HepG2 (cell line): ENCODE measurements around the gene PSMA7. TPM values are rescaled to one million over a fixed set of nuclear protein-coding genes. Genes with fewer than 3 reads are reported as not detected.

Experiments
- ETV5 ChIP-seq: IDR thresholded peaks from 2 replicates; pipeline ENCODE4 v1.6.1; 2018; ENCODE audit warnings: missing biosample characterization, missing genetic modification reagents, inconsistent platforms, borderline replicate concordance
- GABPA ChIP-seq, 2 experiments: IDR thresholded peaks; 2 replicates each; pipeline ENCODE4 v1.6.1; 2011 to 2016; ENCODE audit warnings: low read depth in 2 of 2, low read length in 1 of 2, missing biosample characterization in 1 of 2, missing genetic modification characterization in 1 of 2
- JUND ChIP-seq: sonication (generic); formaldehyde crosslinking; IDR thresholded peaks from 2 replicates; pipeline ENCODE4 v1.8.0; 2022; ENCODE audit warnings: mild to moderate bottlenecking, missing genetic modification reagents
- MXI1 ChIP-seq: IDR thresholded peaks from 3 replicates; pipeline ENCODE4 v1.6.1; 2012; ENCODE audit warnings: low read depth, low read length, inconsistent platforms, borderline replicate concordance
- NFKB2 ChIP-seq: sonication (generic); formaldehyde crosslinking; IDR thresholded peaks from 2 replicates; pipeline ENCODE4 v1.4.0; 2020; ENCODE audit warnings: missing genetic modification reagents, borderline replicate concordance
- NKX3-1 ChIP-seq: sonication (generic); formaldehyde crosslinking; IDR thresholded peaks from 2 replicates; pipeline ENCODE4 v1.5.0; 2020; ENCODE audit warnings: missing genetic modification reagents
- SAFB2 ChIP-seq: sonication (generic); formaldehyde crosslinking; IDR thresholded peaks from 2 replicates; pipeline ENCODE4 v1.5.1; 2020; ENCODE audit warnings: missing genetic modification reagents, low read depth, mild to moderate bottlenecking, borderline replicate concordance
- SCMH1 ChIP-seq: sonication (generic); formaldehyde crosslinking; IDR thresholded peaks from 2 replicates; pipeline ENCODE4 v1.9.0; 2021; ENCODE audit warnings: missing genetic modification reagents, mild to moderate bottlenecking, borderline replicate concordance
- TOPORS ChIP-seq: sonication (generic); formaldehyde crosslinking; IDR thresholded peaks from 2 replicates; pipeline ENCODE4 v1.8.0; 2023; ENCODE audit warnings: mild to moderate bottlenecking, missing genetic modification reagents
- ZNF18 ChIP-seq: sonication (generic); formaldehyde crosslinking; IDR thresholded peaks from 2 replicates; pipeline ENCODE4 v1.8.0; 2022; ENCODE audit warnings: mild to moderate bottlenecking, missing genetic modification reagents; ENCODE audit not compliant: insufficient replicate concordance
- ZNF224 ChIP-seq: sonication (generic); formaldehyde crosslinking; IDR thresholded peaks from 2 replicates; pipeline ENCODE4 v1.5.0; 2020; ENCODE audit warnings: mild to moderate bottlenecking, missing genetic modification reagents
- ZNF468 ChIP-seq: sonication (generic); formaldehyde crosslinking; IDR thresholded peaks from 2 replicates; pipeline ENCODE4 v1.8.0; 2022; ENCODE audit warnings: mild to moderate bottlenecking, moderate library complexity, missing genetic modification reagents
- ZNF562 ChIP-seq: sonication (generic); formaldehyde crosslinking; IDR thresholded peaks from 2 replicates; pipeline ENCODE4 v1.8.0; 2022; ENCODE audit warnings: missing genetic modification reagents, borderline replicate concordance
- ZSCAN12 ChIP-seq: sonication (generic); formaldehyde crosslinking; IDR thresholded peaks from 2 replicates; pipeline ENCODE4 v1.9.0; 2021; ENCODE audit warnings: mild to moderate bottlenecking, missing genetic modification reagents
- polyA plus RNA-seq, 8 experiments: library from polyadenylated mRNA; depleted of rRNA in 3 of 8; stranded (reverse) in 7 of 8; unstranded in 1 of 8; fragments of >200 nt; fragmentation: Illumina TruSeq in 4 of 8; extraction: Trizol in 4 of 8; gene quantifications; 2 replicates each; pipeline versions ENCODE4 v1.2.1 to v1.2.3, GENCODE V29; 2011 to 2016; ENCODE audit warnings: low read depth in 4 of 8, missing spikeins in 1 of 8, mixed read lengths in 1 of 8; ENCODE audit not compliant: insufficient read depth in 1 of 8
- total RNA-seq, 5 experiments: library from RNA; depleted of rRNA; stranded (reverse); fragments of >200 nt; fragmentation: Illumina TruSeq; extraction: Trizol; gene quantifications; 2 replicates each; pipeline ENCODE4 v1.2.3, GENCODE V29; 2016; ENCODE audit warnings: low read depth in 1 of 5
- TF ChIP-seq, protein P1 (sequence below): sonication (generic); formaldehyde crosslinking; IDR thresholded peaks from 2 replicates; pipeline ENCODE4 v1.8.0; 2022; ENCODE audit warnings: mild to moderate bottlenecking, missing genetic modification reagents, moderate library complexity
- TF ChIP-seq, protein P2 (sequence below): sonication (generic); formaldehyde crosslinking; IDR thresholded peaks from 2 replicates; pipeline ENCODE4 v1.5.0; 2020; ENCODE audit warnings: missing genetic modification reagents
- TF ChIP-seq, protein P3 (sequence below): sonication (generic); formaldehyde crosslinking; IDR thresholded peaks from 2 replicates; pipeline ENCODE4 v1.4.0; 2020; ENCODE audit warnings: missing genetic modification reagents
- TF ChIP-seq, protein P4 (sequence below): sonication (generic); formaldehyde crosslinking; IDR thresholded peaks from 2 replicates; pipeline ENCODE4 v1.4.0; 2020; ENCODE audit warnings: mild to moderate bottlenecking, missing genetic modification reagents

PSMA7 gene
- total and polyA plus RNA-seq, 2 of the 13 experiments (the other 11 are each of a cell fraction or from before 2014, with no cell fraction given): 531 to 631 TPM

GRCh38 chr20:62141397-62142251 lies 1.6 kb downstream of the PSMA7 start (continued):
- TF ChIP-seq ZNF18 (CRISPR knock-in tag) (no peak), ETV5 (CRISPR knock-in tag) (no peak), MXI1 (no peak; the same call in 2 of the 3 replicates), JUND (CRISPR knock-in tag) (peak; percentile 53; the same call in 1 of the 2 replicates), TOPORS (CRISPR knock-in tag) (no peak), NFKB2 (no peak), ZNF562 (CRISPR knock-in tag) (no peak), ZNF224 (CRISPR knock-in tag) (no peak), ZNF468 (CRISPR knock-in tag) (no peak), SCMH1 (CRISPR knock-in tag) (no peak), ZSCAN12 (CRISPR knock-in tag) (no peak), GABPA (IDR thresholded peaks at IDR 0.05; ENCODE audit: low read depth, low read length) (no peak), GABPA (CRISPR knock-in tag; IDR thresholded peaks at IDR 0.05; ENCODE audit: low read depth) (no peak), NKX3-1 (CRISPR knock-in tag) (no peak), SAFB2 (CRISPR knock-in tag) (no peak)
- TF ChIP-seq, protein P1, sequence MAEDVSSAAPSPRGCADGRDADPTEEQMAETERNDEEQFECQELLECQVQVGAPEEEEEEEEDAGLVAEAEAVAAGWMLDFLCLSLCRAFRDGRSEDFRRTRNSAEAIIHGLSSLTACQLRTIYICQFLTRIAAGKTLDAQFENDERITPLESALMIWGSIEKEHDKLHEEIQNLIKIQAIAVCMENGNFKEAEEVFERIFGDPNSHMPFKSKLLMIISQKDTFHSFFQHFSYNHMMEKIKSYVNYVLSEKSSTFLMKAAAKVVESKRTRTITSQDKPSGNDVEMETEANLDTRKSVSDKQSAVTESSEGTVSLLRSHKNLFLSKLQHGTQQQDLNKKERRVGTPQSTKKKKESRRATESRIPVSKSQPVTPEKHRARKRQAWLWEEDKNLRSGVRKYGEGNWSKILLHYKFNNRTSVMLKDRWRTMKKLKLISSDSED (CRISPR knock-in tag): no peak
- TF ChIP-seq, protein P2, sequence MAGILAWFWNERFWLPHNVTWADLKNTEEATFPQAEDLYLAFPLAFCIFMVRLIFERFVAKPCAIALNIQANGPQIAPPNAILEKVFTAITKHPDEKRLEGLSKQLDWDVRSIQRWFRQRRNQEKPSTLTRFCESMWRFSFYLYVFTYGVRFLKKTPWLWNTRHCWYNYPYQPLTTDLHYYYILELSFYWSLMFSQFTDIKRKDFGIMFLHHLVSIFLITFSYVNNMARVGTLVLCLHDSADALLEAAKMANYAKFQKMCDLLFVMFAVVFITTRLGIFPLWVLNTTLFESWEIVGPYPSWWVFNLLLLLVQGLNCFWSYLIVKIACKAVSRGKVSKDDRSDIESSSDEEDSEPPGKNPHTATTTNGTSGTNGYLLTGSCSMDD (CRISPR knock-in tag): no peak
- TF ChIP-seq, protein P3, sequence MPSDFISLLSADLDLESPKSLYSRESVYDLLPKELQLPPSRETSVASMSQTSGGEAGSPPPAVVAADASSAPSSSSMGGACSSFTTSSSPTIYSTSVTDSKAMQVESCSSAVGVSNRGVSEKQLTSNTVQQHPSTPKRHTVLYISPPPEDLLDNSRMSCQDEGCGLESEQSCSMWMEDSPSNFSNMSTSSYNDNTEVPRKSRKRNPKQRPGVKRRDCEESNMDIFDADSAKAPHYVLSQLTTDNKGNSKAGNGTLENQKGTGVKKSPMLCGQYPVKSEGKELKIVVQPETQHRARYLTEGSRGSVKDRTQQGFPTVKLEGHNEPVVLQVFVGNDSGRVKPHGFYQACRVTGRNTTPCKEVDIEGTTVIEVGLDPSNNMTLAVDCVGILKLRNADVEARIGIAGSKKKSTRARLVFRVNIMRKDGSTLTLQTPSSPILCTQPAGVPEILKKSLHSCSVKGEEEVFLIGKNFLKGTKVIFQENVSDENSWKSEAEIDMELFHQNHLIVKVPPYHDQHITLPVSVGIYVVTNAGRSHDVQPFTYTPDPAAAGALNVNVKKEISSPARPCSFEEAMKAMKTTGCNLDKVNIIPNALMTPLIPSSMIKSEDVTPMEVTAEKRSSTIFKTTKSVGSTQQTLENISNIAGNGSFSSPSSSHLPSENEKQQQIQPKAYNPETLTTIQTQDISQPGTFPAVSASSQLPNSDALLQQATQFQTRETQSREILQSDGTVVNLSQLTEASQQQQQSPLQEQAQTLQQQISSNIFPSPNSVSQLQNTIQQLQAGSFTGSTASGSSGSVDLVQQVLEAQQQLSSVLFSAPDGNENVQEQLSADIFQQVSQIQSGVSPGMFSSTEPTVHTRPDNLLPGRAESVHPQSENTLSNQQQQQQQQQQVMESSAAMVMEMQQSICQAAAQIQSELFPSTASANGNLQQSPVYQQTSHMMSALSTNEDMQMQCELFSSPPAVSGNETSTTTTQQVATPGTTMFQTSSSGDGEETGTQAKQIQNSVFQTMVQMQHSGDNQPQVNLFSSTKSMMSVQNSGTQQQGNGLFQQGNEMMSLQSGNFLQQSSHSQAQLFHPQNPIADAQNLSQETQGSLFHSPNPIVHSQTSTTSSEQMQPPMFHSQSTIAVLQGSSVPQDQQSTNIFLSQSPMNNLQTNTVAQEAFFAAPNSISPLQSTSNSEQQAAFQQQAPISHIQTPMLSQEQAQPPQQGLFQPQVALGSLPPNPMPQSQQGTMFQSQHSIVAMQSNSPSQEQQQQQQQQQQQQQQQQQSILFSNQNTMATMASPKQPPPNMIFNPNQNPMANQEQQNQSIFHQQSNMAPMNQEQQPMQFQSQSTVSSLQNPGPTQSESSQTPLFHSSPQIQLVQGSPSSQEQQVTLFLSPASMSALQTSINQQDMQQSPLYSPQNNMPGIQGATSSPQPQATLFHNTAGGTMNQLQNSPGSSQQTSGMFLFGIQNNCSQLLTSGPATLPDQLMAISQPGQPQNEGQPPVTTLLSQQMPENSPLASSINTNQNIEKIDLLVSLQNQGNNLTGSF (CRISPR knock-in tag): no peak
- TF ChIP-seq, protein P4, sequence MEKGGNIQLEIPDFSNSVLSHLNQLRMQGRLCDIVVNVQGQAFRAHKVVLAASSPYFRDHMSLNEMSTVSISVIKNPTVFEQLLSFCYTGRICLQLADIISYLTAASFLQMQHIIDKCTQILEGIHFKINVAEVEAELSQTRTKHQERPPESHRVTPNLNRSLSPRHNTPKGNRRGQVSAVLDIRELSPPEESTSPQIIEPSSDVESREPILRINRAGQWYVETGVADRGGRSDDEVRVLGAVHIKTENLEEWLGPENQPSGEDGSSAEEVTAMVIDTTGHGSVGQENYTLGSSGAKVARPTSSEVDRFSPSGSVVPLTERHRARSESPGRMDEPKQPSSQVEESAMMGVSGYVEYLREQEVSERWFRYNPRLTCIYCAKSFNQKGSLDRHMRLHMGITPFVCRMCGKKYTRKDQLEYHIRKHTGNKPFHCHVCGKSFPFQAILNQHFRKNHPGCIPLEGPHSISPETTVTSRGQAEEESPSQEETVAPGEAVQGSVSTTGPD: no peak
